H1 (cell line): ENCODE results near the gene DMRT1. TPM values are rescaled to one million over a fixed set of nuclear protein-coding genes. Genes with fewer than 3 reads are reported as not detected.

Experiments
- CTCF ChIA-PET: fragments of 300-600 bp; sonication (Branson Sonifier 250); formaldehyde crosslinking; loops from one replicate; lab custom pipeline; 2021; ENCODE audit not compliant: partially characterized antibody; lab: Charles Lee
- POLR2A ChIA-PET: fragments of 300-600 bp; sonication (Branson Sonifier 250); formaldehyde crosslinking; loops from one replicate; lab custom pipeline; 2021; ENCODE audit warnings: inconsistent platforms; ENCODE audit not compliant: partially characterized antibody; lab: Charles Lee
- DNase-seq, 2 experiments: peaks; one replicate each; pipeline versions ENCODE4 v3.0.0 to v3.0.0-alpha.2; 2010 to 2022; ENCODE audit warnings: low spot score in 2 of 2, low read depth in 1 of 2, mixed read lengths in 1 of 2
- FAIRE-seq: peaks from 2 replicates; lab custom pipeline; 2011; peaks lifted over from hg19 to GRCh38; lab: Jason Lieb, UNC
- H2AFZ ChIP-seq: 2 replicates; pipeline ENCODE4 v1.8.1; 2012; ENCODE audit warnings: low read length, inconsistent platforms
- H2AK5ac ChIP-seq: 2 replicates; pipeline ENCODE4 v1.6.1; 2013; ENCODE audit warnings: low read depth, low read length
- H2BK120ac ChIP-seq: replicated peaks from 2 replicates; pipeline ENCODE3; 2013; ENCODE audit warnings: low read depth, low read length, inconsistent platforms
- H2BK12ac ChIP-seq: 2 replicates; pipeline ENCODE4 v1.6.1; 2013; ENCODE audit warnings: low read depth, low read length
- H2BK15ac ChIP-seq: 2 replicates; pipeline ENCODE4 v1.6.1; 2013; ENCODE audit warnings: low read length
- H2BK20ac ChIP-seq: 2 replicates; pipeline ENCODE4 v1.6.1; 2013; ENCODE audit warnings: low read length
- H2BK5ac ChIP-seq: 2 replicates; pipeline ENCODE4 v1.6.1; 2013; ENCODE audit warnings: low read depth, low read length
- H3K14ac ChIP-seq: 2 replicates; pipeline ENCODE4 v1.6.1; 2013; ENCODE audit warnings: inconsistent platforms; ENCODE audit not compliant: insufficient read length
- H3K18ac ChIP-seq: 2 replicates; pipeline ENCODE4 v1.6.1; 2013; ENCODE audit warnings: low read length; ENCODE audit errors: extremely low read depth
- H3K23ac ChIP-seq: 2 replicates; pipeline ENCODE4 v1.6.1; 2013; ENCODE audit warnings: inconsistent platforms; ENCODE audit not compliant: insufficient read length
- H3K23me2 ChIP-seq: 2 replicates; pipeline ENCODE4 v1.6.1; 2013; ENCODE audit warnings: low read depth, low read length
- H3K27ac ChIP-seq: 2 replicates; pipeline ENCODE4 v1.6.1; 2011; ENCODE audit warnings: low read depth, low read length, inconsistent platforms
- H3K27me3 ChIP-seq, 4 experiments: replicated peaks in 1 of 4; 1 replicate in 1 of 4; 2 replicates in 3 of 4; pipeline versions ENCODE4 v1.6.1 to v1.8.1; 2011 to 2013; ENCODE audit warnings: low read length in 3 of 4, mild to moderate bottlenecking in 3 of 4, inconsistent platforms in 2 of 4, mixed read lengths in 2 of 4, moderate library complexity in 1 of 4; ENCODE audit not compliant: control insufficient read depth in 3 of 4, insufficient read depth in 3 of 4; ENCODE audit errors: extremely low read depth in 1 of 4
- H3K36me3 ChIP-seq, 4 experiments: 2 replicates each; pipeline versions ENCODE4 v1.6.1 to v1.8.1; 2011 to 2013; ENCODE audit warnings: mild to moderate bottlenecking in 4 of 4, low read length in 3 of 4, moderate library complexity in 2 of 4, control low read depth in 1 of 4, inconsistent platforms in 1 of 4; ENCODE audit not compliant: insufficient read depth in 4 of 4, control insufficient read depth in 2 of 4
- H3K4ac ChIP-seq: replicated peaks from 2 replicates; pipeline ENCODE3; 2013; ENCODE audit warnings: low read length, low read depth, mixed read lengths, inconsistent platforms; ENCODE audit not compliant: insufficient read length
- H3K4me1 ChIP-seq, 4 experiments: replicated peaks in 1 of 4; 1 replicate in 1 of 4; 2 replicates in 3 of 4; pipeline versions ENCODE4 v1.6.1 to v1.8.1; 2011 to 2013; ENCODE audit warnings: low read length in 3 of 4, inconsistent platforms in 2 of 4, mixed read lengths in 1 of 4; ENCODE audit not compliant: insufficient read depth in 4 of 4, control insufficient read depth in 3 of 4
- H3K4me2 ChIP-seq, 2 experiments: 2 replicates each; pipeline versions ENCODE4 v1.6.1 to v1.8.1; 2011 to 2013; ENCODE audit warnings: low read depth in 2 of 2, low read length in 2 of 2, control low read depth in 1 of 2, inconsistent platforms in 1 of 2, mild to moderate bottlenecking in 1 of 2; ENCODE audit not compliant: insufficient read depth in 1 of 2
- H3K4me3 ChIP-seq, 4 experiments: fragments of 200-600, 300-600 bp in 1 of 4; sonication (generic), shearing (Covaris generic), sonication (Bioruptor Twin) in 1 of 4; 2 replicates each; pipeline versions ENCODE4 v1.5.1 to v1.8.1; 2011 to 2016; ENCODE audit warnings: low read length in 4 of 4, low read depth in 3 of 4, control low read depth in 2 of 4, inconsistent platforms in 2 of 4, mild to moderate bottlenecking in 2 of 4, mixed read lengths in 1 of 4, moderate library complexity in 1 of 4; ENCODE audit not compliant: insufficient read depth in 2 of 4; ENCODE audit errors: extremely low read depth in 1 of 4
- H3K56ac ChIP-seq: replicated peaks from 2 replicates; pipeline ENCODE3; 2013; ENCODE audit warnings: low read depth, mild to moderate bottlenecking, mixed read lengths, low read length, inconsistent platforms; ENCODE audit not compliant: insufficient read length
- H3K79me1 ChIP-seq: 2 replicates; pipeline ENCODE4 v1.6.1; 2013; ENCODE audit warnings: low read depth, low read length, control low read depth
- H3K79me2 ChIP-seq, 2 experiments: 2 replicates each; pipeline versions ENCODE4 v1.6.1 to v1.8.1; 2012 to 2013; ENCODE audit warnings: low read length in 2 of 2, mild to moderate bottlenecking in 2 of 2, inconsistent platforms in 1 of 2; ENCODE audit not compliant: insufficient read depth in 2 of 2, control insufficient read depth in 1 of 2
- H3K9ac ChIP-seq, 4 experiments: replicated peaks in 1 of 4; 1 replicate in 1 of 4; 2 replicates in 3 of 4; pipeline versions ENCODE4 v1.6.1 to v1.8.1; 2011 to 2013; ENCODE audit warnings: low read depth in 3 of 4, low read length in 3 of 4, control low read depth in 2 of 4, mild to moderate bottlenecking in 2 of 4, moderate library complexity in 2 of 4, inconsistent platforms in 1 of 4; ENCODE audit errors: extremely low read depth in 1 of 4
- H3K9me3 ChIP-seq, 2 experiments: 2 replicates each; pipeline versions ENCODE4 v1.6.1 to v1.8.1; 2012 to 2013; ENCODE audit warnings: mild to moderate bottlenecking in 2 of 2, moderate library complexity in 2 of 2, control low read depth in 1 of 2, inconsistent platforms in 1 of 2, low read depth in 1 of 2, low read length in 1 of 2, mixed read lengths in 1 of 2; ENCODE audit not compliant: insufficient read depth in 2 of 2
- H4K20me1 ChIP-seq, 2 experiments: replicated peaks in 1 of 2; 2 replicates each; pipeline versions ENCODE3 to v1.8.1; 2011 to 2013; ENCODE audit warnings: inconsistent platforms in 2 of 2, low read length in 2 of 2, mild to moderate bottlenecking in 1 of 2; ENCODE audit not compliant: insufficient read depth in 2 of 2, control insufficient read depth in 1 of 2
- H4K5ac ChIP-seq: 2 replicates; pipeline ENCODE4 v1.6.1; 2013; ENCODE audit warnings: low read length, low read depth, mixed read lengths, inconsistent platforms; ENCODE audit not compliant: insufficient read length
- H4K8ac ChIP-seq: 2 replicates; pipeline ENCODE4 v1.8.0; 2013; ENCODE audit warnings: mild to moderate bottlenecking, moderate library complexity, low read length, inconsistent platforms; ENCODE audit not compliant: insufficient read depth; ENCODE audit errors: extremely low read depth
- H4K91ac ChIP-seq: replicated peaks from 2 replicates; pipeline ENCODE3; 2013; ENCODE audit warnings: low read length, mixed read lengths, inconsistent platforms; ENCODE audit not compliant: insufficient read length
- CBX8 ChIP-seq: fragments of 300-800, 300-1000 bp; sonication (generic); IDR thresholded peaks from 2 replicates; pipeline ENCODE4 v1.7.1; 2016; ENCODE audit warnings: low read depth, low read length, borderline replicate concordance
- EZH2 ChIP-seq: fragments of 200-600 bp; sonication (generic); IDR thresholded peaks from 2 replicates; pipeline ENCODE4 v1.7.1; 2012; ENCODE audit warnings: low read depth, mild to moderate bottlenecking, moderate library complexity, low read length, inconsistent platforms; ENCODE audit not compliant: severe bottlenecking
- HDAC2 ChIP-seq, 2 experiments: fragments of 300-600 bp in 1 of 2; sonication (generic) in 1 of 2; IDR thresholded peaks; 2 replicates each; pipeline ENCODE4 v1.6.1; 2011 to 2012; ENCODE audit warnings: low read depth in 2 of 2, low read length in 2 of 2, mild to moderate bottlenecking in 2 of 2, moderate library complexity in 2 of 2, borderline replicate concordance in 1 of 2, inconsistent platforms in 1 of 2
- KDM4A ChIP-seq: IDR thresholded peaks from one replicate; pipeline ENCODE4 v1.7.1; 2012; ENCODE audit warnings: low read depth, mild to moderate bottlenecking, moderate library complexity, low read length, inconsistent platforms; ENCODE audit not compliant: severe bottlenecking
- RBBP5 ChIP-seq: IDR thresholded peaks from 2 replicates; pipeline ENCODE4 v1.7.1; 2012; ENCODE audit warnings: low read depth, mild to moderate bottlenecking, inconsistent platforms, low read length, moderate library complexity, borderline replicate concordance
- SAP30 ChIP-seq: fragments of 300-600 bp; sonication (generic); IDR thresholded peaks from 2 replicates; pipeline ENCODE4 v1.7.1; 2012; ENCODE audit warnings: low read length, moderate library complexity, mild to moderate bottlenecking, inconsistent platforms; ENCODE audit not compliant: insufficient read depth, insufficient replicate concordance
- SUZ12 ChIP-seq: fragments of 200-600 bp; sonication (generic); IDR thresholded peaks from 2 replicates; pipeline ENCODE4 v1.6.1; 2012; ENCODE audit warnings: mild to moderate bottlenecking, inconsistent platforms, low read length, moderate library complexity, mixed read lengths
- WGBS, 2 experiments: shearing (Covaris generic) in 1 of 2; methylation state at CpG; one replicate each; pipeline versions ENCODE4 v1.1.6 to v1.1.7; 2013 to 2015; ENCODE audit warnings: low lambda C conversion rate in 2 of 2, mixed read lengths in 2 of 2, inconsistent platforms in 1 of 2, low coverage in 1 of 2, missing lambda C conversion rate in 1 of 2; ENCODE audit not compliant: insufficient replicate concordance in 2 of 2, insufficient coverage in 1 of 2, insufficient read length in 1 of 2; ENCODE audit errors: extremely low coverage in 1 of 2, missing lambda C conversion rate in 1 of 2; 5-methylcytosine and 5-hydroxymethylcytosine counted together
- polyA plus RNA-seq, 7 experiments: library from polyadenylated mRNA; depleted of rRNA in 3 of 7; stranded (reverse) in 5 of 7; unstranded in 2 of 7; fragments of >200 nt in 5 of 7; fragments of 200-250 nt in 2 of 7; gene quantifications; 1 replicate in 5 of 7; 2 replicates in 1 of 7; 4 replicates in 1 of 7; pipeline versions ENCODE4 v1.2.1 to v1.2.3, GENCODE V29; 2011 to 2013; ENCODE audit warnings: missing spikeins in 2 of 7, mixed read lengths in 2 of 7
- total RNA-seq: library from RNA; stranded (reverse); fragmentation: NEBNext Ultra II Directional; extraction: Animal tissue kit (Norgen Biotek cat#: 25700); gene quantifications from 2 replicates; pipeline ENCODE4 v1.2.1, GENCODE V29; 2021
- TF ChIP-seq, protein P1 (sequence below): IDR thresholded peaks from 2 replicates; pipeline ENCODE4 v1.6.1; 2012; ENCODE audit warnings: inconsistent platforms

The DMRT1 gene
- total and polyA plus RNA-seq, 2 of the 8 experiments (the other 6 are each of a cell fraction or from before 2014, with no cell fraction given) = 0.15 TPM; not detected in 1

DNA sequence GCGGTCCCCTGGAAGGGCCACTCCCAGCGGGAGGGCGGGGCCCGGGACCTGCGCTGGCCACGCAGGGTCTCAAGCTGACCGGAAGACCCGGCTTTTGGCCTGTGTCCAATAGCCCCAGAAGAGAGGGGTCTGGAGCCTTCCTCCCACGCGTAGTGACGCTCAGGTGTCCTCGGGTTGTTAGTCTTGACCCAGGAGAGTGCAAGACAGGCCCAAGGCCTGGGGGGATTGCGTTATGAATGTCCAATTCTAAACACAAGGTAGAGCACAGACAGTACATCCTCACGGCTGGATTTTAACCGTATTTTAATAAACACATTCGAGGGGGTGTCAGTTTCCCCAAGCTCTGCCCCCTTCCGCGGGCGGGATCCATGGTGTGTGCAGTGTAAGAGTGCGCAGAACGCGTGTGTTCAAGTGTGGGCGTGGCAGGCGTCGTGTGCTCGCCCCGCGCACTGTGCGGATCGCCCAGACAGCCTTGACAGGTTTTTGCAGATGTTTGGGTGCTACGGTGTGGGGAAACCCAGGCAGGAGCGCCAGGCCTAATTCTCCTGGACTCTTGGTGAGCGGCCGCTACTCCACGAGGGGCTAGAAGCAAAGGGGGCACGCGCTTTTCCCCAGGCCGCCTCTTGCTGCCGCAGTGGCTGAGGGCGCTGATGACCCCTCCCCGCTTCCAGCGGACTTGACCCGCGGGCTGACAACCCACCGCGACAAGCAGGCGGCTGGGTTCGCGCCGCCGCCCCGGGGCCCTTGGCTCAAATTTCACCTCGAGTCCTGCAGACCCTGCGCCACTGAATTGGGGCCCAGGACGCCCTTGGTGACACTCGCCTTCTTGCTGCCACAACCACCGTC, 128.9 kb downstream of the DMRT1 start:
- Histone ChIP-seq H3K56ac (no peak overlapping the region), H3K23ac (no peak overlapping the region), H3K27me3 (peaks cover 55 to 77% (median 67%) of the 10 kb centered on the region in 4 experiments), H3K79me2 (no peaks in the 10 kb centered on the region), H3K27ac (no peak overlapping the region), H3K18ac (0 out of 2 replicates have a peak overlapping the region, but pooled peaks have one; percentile 41), H3K9ac (no peak overlapping the region), H4K20me1 (peaks cover 10 to 20% of the 10 kb centered on the region in 2 experiments), H2BK15ac (peak overlapping the region; percentile 46; the same call in 1 of the 2 replicates), H2AK5ac (peak overlapping the region; percentile 49; the same call in 1 of the 2 replicates), H2BK20ac (no peak overlapping the region), H2BK5ac (no peak overlapping the region), H4K5ac (no peak overlapping the region), H2BK120ac (no peak overlapping the region), H3K23me2 (peaks cover 12% of the 10 kb centered on the region; the same call in 1 of the 2 replicates), H3K4me1 (peaks cover 16 to 34% (median 17%) of the 10 kb centered on the region in 4 experiments), H3K36me3 (no peaks in the 10 kb centered on the region), H2BK12ac (peak overlapping the region; percentile 68; the same call in 1 of the 2 replicates), H3K9me3 (no peaks in the 10 kb centered on the region), H3K4ac (no peak overlapping the region), H4K8ac (peak overlapping the region; percentile 31; the same call in 1 of the 2 replicates), H4K91ac (no peak overlapping the region), H3K79me1 (no peaks in the 10 kb centered on the region), H3K4me3 (peak overlapping the region; percentile 0 to 70 (median 32); a peak in 6 of 8 replicates), H2AFZ (no peak overlapping the region), H3K14ac (no peak overlapping the region), H3K4me2 (peak overlapping the region; percentile 84 to 92)
- CTCF ChIA-PET = interaction anchor here (0.6 to 1.6 kb wide), 11 partner anchors 10 to 786 kb away, joined by 3 to 9 read pairs (median 4); no protein-coding TSS in a partner anchor
- DNase-seq = peak in 1 of 2 experiments; percentile 75
- 4% methylated on average over 49 of the region's 57 CpGs; no CpG with 5 or more reads in 1 of the 2 experiments for WGBS, 2 experiments
- FAIRE-seq = no peak
- POLR2A ChIA-PET = interaction anchor here (0.8 to 1.0 kb wide), 3 partner anchors 8 to 1271 kb away, joined by 3 read pairs; no protein-coding TSS in a partner anchor
- TF ChIP-seq CBX8 (peak; percentile 76; the same call in 1 of the 2 replicates), EZH2 (peak; percentile 63), HDAC2 (IDR thresholded peaks at IDR 0.05; ENCODE audit: borderline replicate concordance in 1 of 2, low read depth in 2 of 2, low read length in 2 of 2) (no peak), SUZ12 (peak; percentile 60), RBBP5 (0 out of 2 replicates have a peak, but pooled peaks have one; percentile 27), KDM4A (peak; percentile 27), SAP30 (no peak)
- TF ChIP-seq, protein P1, sequence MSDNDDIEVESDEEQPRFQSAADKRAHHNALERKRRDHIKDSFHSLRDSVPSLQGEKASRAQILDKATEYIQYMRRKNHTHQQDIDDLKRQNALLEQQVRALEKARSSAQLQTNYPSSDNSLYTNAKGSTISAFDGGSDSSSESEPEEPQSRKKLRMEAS = peak; percentile 71
